ENCODE data around the gene CPN1.

DNA sequence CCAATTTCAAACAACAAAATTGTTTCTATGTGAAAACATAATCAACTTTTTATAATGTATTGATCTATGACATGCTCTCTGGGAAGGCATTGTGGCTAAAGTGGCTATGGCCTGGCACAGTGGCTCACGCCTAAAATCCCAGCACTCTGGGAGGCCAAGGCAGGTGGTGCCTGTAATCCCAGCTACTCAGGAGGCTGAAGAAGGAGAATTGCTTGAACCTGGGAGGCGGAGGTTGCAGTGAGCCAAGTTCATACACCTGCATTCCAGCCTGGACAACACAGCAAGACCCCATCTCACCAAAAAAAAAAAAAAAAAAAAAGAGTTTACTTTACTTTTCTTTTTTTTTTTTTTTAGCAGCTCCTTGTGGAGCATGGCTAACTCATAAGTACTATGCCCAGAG, 38.9 kb upstream of the CPN1 start:
- TF ChIP-seq, protein P1, sequence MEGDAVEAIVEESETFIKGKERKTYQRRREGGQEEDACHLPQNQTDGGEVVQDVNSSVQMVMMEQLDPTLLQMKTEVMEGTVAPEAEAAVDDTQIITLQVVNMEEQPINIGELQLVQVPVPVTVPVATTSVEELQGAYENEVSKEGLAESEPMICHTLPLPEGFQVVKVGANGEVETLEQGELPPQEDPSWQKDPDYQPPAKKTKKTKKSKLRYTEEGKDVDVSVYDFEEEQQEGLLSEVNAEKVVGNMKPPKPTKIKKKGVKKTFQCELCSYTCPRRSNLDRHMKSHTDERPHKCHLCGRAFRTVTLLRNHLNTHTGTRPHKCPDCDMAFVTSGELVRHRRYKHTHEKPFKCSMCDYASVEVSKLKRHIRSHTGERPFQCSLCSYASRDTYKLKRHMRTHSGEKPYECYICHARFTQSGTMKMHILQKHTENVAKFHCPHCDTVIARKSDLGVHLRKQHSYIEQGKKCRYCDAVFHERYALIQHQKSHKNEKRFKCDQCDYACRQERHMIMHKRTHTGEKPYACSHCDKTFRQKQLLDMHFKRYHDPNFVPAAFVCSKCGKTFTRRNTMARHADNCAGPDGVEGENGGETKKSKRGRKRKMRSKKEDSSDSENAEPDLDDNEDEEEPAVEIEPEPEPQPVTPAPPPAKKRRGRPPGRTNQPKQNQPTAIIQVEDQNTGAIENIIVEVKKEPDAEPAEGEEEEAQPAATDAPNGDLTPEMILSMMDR (conservative IDR thresholded peaks at IDR 0.05; ENCODE audit: low read length): no peak
- TF ChIP-seq EZH2phosphoT487 (IDR thresholded peaks at IDR 0.05; ENCODE audit: borderline replicate concordance): no peak
